GM12801 (cell line): ENCODE measurements around the gene ASAP3.

Experiments used
- CTCF ChIP-seq: IDR thresholded peaks from one replicate; pipeline ENCODE4 v1.5.1; 2011; ENCODE audit warnings: control low read depth; ENCODE audit not compliant: insufficient read length; ENCODE audit errors: extremely low read depth

Gene ASAP3

GRCh38 chr1:23421753-23422240, 62.2 kb downstream of the ASAP3 start:
- no peak for TF ChIP-seq CTCF

- TF ChIP-seq CTCF, result no peak
Observed at GRCh38 chr1:23421343-23421742, 62.6 kb downstream of the ASAP3 start.

GRCh38 chr1:23420778-23421177, 63.2 kb downstream of the ASAP3 start:
- TF ChIP-seq CTCF, result no peak

GRCh38 chr1:23419180-23419579, 64.8 kb downstream of the ASAP3 start:
- no peak for TF ChIP-seq CTCF

- no peak for TF ChIP-seq CTCF
Observed at GRCh38 chr1:23417570-23417969, 66.4 kb downstream of the ASAP3 start.

- TF ChIP-seq CTCF, result no peak
Observed at GRCh38 chr1:23416964-23417363, 67.0 kb downstream of the ASAP3 start.

GRCh38 chr1:23408797-23409290, 75.1 kb downstream of the ASAP3 start:
- no peak for TF ChIP-seq CTCF

GRCh38 chr1:23407016-23407630, 76.9 kb downstream of the ASAP3 start:
- no peak for TF ChIP-seq CTCF
